Measurements from ENCODE around the gene PIGV. TPM values are rescaled to one million over a fixed set of nuclear protein-coding genes. Genes with fewer than 3 reads are reported as not detected.

PIGV gene
- polyA plus RNA-seq, 5 donors = 14.6 to 20.3 (median 15.3) TPM

DNA sequence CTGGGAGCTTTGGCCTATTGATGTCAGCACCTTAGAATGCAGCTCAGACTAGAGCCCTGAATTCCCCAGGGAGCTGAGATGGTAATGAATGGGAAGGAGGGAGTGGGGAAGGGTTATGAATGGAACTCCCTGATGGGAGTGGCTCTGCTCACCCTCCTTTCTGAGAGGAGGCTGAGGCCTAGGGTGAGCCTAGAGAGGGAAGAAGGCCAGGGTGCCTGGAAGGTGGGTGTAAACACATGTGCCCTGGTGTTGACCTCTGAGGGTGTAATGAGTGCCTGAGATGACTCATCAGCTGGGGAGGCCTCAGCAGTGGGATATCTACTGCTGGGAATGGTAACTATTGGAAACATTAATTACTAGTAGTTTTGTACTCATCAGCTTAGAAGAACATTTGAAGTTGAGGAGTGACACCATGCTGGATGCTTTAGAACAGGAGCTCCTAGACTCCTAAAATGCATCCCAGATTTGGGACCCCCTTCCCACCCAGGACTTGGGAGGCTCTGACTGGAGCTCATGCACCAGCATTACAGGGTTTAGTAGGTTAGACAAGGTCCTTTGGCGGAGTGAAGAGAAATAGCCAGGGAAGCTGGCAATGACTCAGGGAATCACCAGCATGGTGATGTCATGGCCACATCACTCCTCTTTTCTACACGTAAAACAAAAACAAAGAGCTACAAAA lies 16.0 kb upstream of the PIGV start:
- no peak for DNase-seq

- no peak for DNase-seq
Observed at GRCh38 chr1:26772687-26773086, 15.1 kb upstream of the PIGV start.

GRCh38 chr1:26774462-26774861 lies 13.3 kb upstream of the PIGV start:
- DNase-seq = no peak

GRCh38 chr1:26775666-26776065 lies 12.1 kb upstream of the PIGV start:
- no peak for DNase-seq

DNA sequence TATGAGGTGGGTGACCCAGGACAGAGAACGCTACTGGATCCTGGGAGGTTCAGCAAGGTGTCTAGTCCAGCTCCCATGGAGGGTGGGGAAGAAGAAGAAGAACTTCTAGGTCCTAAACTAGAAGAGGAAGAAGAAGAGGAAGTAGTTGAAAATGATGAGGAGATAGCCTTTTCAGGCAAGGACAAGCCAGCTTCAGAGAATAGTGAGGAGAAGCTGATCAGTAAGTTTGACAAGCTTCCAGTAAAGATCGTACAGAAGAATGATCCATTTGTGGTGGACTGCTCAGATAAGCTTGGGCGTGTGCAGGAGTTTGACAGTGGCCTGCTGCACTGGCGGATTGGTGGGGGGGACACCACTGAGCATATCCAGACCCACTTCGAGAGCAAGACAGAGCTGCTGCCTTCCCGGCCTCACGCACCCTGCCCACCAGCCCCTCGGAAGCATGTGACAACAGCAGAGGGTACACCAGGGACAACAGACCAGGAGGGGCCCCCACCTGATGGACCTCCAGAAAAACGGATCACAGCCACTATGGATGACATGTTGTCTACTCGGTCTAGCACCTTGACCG lies 8.6 kb upstream of the PIGV start:
- DNase-seq = no peak

DNA sequence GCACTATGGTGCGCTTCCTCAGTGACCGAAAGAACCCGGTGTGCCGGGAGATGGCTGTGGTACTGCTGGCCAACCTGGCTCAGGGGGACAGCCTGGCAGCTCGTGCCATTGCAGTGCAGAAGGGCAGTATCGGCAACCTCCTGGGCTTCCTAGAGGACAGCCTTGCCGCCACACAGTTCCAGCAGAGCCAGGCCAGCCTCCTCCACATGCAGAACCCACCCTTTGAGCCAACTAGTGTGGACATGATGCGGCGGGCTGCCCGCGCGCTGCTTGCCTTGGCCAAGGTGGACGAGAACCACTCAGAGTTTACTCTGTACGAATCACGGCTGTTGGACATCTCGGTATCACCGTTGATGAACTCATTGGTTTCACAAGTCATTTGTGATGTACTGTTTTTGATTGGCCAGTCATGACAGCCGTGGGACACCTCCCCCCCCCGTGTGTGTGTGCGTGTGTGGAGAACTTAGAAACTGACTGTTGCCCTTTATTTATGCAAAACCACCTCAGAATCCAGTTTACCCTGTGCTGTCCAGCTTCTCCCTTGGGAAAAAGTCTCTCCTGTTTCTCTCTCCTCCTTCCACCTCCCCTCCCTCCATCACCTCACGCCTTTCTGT lies 7.3 kb upstream of the PIGV start:
- DNase-seq = no peak

GRCh38 chr1:26781206-26781825 lies 6.4 kb upstream of the PIGV start:
- DNase-seq = no peak

- DNase-seq = no peak
Observed at GRCh38 chr1:26782521-26783212, 5.1 kb upstream of the PIGV start.

DNA sequence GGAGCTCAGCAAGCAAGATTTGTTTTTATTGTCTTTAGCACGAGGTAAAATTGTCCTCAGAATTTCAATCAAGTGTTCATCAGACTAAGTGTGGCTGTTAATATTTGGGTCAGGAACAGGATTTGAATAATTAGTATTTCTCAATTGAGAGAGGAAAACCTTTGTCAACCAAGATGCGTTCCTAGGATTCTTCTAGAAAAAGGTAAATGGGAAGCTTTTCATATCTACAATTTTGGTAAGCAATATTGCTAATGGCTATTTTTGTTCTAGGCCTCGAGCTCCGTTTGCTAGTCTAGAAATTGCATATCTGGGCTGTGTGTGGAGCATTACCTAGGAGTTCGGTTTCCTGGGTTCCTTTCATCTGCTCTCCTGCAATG lies 4.1 kb upstream of the PIGV start:
- no peak for DNase-seq

DNA sequence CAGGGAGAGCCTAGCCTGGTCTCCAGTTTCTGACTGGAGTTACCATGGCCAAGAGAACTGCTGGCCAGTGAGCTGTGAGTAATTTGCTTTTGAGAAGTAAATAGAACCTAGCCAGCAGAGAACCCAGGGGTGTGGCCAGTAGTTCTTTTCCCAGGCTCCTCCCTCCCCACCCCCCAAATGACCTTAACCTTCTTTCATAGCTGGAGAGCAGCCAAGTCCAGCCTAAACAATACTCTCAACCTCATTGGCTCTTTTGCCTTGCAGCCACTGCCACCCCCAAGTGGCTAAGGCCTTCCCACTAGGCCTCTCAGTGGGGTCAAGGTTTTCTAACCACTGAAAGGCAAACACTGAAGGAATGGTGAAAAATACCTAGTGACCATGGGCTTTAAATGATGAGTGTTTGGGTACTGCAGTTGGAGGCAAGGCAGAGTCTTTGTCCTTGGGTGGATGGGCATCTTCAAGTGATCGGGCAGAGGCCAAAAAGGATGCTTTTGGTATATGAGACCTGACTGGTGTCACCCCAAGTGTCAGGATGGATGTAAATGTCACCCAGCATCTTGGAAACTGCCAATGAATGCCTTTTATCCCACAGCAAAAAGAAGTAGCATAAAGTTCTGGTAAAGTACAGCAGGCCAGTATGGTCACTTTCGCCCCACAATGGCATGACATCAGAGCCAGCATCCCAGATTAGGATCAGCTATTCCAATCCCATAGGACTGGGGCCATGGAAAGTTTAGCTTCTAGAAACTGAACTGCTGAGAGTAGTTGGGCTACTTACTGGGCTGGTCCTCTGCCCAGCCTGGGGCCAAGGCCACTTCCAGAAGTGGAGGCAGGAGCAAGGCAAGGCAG lies 3.5 kb upstream of the PIGV start:
- peak; percentile 59 to 67 for DNase-seq

DNA sequence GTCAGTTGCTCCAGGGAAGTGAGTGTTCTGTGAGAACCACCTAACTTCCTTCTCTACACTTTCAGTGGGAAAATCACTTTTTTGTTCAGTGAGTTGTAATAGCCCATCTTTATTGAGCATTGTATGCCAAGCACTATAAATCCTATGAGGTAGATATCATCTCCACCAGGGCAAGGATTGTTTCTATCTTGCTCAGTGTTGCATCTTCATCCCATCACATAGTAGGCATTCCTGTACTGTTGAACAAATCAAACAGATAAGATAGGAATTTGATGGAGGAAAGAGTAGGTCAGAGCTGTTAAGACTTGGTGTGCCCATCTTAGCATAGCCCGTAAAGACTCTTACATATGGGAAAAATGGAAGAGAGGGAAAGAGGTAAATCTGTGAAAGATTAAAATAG lies 2.9 kb upstream of the PIGV start:
- no peak for DNase-seq

DNA sequence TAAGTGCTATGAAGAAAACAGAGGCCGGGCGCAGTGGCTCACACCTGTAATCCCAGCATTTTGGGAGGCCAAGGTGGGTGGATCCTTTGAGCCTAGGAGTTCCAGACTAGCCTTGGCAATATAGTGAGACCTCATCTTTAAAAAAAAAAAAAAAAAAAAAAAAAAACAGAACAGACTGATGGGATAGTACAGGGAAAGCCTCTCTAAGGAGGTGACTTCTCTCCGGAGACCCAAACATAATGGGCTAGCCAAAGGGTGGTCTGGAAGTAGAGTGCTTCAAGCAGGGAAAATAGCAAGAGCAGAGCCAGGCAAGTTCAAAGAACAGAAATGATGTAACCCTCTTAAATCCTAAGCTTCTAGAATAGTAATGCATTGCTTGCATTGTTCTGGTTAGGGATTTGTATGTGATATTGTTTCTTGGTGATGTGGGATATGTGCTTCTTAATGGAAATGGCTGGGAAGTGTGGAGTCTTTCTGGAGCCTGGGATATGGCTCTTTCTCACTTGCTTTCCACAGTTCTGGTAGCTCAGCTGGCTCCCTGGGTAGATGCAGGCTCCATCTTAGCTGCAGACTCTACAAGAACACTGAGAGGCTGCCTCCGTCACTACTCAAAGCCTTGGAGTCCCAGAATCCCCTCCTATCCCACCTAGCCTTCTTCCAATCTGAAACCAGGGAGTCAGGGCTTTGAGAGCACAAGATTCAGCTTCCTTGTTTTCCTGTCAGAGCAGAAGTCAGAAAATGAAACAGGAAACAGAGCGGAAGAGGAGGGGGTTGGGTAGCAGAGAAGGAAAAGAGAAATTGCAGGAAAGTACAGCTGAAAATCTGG lies 1.9 kb upstream of the PIGV start:
- DNase-seq = peak in 1 of 2 donors; percentile 31

GRCh38 chr1:26786437-26787380 lies 1.0 kb upstream of the PIGV start:
- peak; percentile 56 to 64 for DNase-seq

DNA sequence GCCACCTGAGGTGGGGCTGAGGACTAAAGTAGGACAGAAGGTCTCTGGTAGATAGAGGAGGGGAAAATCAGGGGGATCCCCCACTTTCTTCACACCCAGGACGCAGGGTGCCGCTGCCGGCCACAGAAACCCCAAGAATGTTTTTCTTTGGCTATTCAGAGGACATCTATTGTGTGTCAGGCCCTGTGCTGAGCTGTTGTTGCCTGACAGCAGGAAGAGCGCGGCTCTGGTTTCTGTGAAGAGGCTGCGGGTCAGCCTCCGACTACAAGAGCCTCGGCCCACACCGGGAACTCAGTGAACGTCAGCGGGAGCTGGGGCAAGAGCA lies 407 bp upstream of the PIGV start:
- DNase-seq = peak in 1 of 2 donors; percentile 17

GRCh38 chr1:26788515-26788785 lies 700 bp downstream of the PIGV start:
- no peak for DNase-seq

DNA sequence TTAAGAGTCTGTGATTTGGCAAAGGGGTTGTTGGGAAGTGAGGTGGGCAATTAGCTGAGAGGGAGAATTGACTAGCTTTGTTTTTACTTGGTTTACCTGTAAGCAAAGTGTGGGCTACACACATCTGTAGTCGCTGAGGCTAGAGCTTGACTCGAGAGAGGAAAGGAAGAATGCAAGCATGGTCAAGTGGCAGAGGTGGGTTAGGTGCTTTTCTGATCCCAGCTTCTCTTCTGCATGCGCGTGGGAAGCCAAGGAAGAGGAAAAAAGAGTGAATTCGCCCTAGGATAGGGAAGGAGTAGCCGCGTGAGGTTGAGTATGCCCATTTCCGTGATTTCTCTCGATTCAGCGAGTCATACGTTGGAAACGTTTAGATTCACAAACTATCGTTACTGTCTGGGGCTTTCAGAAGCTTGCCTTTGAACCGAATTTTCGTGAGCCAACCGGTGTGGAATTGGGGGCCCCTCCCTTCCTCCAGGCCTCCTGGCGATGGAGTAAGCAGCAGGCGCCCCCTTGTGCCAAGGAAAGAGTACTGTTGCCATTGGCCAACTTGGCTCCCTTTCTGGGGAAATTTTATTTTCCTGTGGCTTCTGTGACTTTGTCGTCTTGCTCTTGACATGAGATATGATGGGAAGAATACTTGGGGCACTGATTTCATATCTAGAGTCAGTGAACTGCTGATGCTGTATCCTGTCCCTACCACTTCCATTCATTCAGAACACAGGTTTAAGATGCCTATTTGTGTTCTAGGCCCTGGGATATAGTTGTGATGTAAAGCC lies 1.3 kb downstream of the PIGV start:
- peak; percentile 76 to 82 for DNase-seq

DNA sequence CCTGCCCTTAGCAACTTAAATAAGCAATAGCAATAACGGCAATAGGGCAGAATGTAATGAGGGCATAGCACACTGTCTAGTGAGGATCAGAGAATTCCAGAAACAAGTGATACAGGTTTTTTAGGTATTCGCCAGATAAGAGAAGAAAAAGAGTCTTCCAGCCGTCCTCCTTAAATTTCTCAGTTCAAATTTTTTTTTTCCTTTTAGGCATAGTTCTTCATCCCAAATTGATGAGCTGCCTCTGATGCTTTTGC lies 1.8 kb downstream of the PIGV start:
- no peak for DNase-seq

GRCh38 chr1:26789931-26790330 lies 2.2 kb downstream of the PIGV start:
- DNase-seq = no peak

- DNase-seq = no peak
Observed at GRCh38 chr1:26790551-26790953, 2.8 kb downstream of the PIGV start.

Data from right lung (tissue), 5 donors.